Neuronal stem cell (in vitro differentiated cells): ENCODE data around the gene TRAK1.

Experiments used
- DNase-seq: peaks from one replicate; pipeline ENCODE4 v3.0.0-alpha.2; 2013; ENCODE audit warnings: low spot score
- H2AFZ ChIP-seq: one replicate; pipeline ENCODE4 v1.6.1; 2013; ENCODE audit warnings: mild to moderate bottlenecking, low read length, inconsistent platforms
- H2AK5ac ChIP-seq: 2 replicates; pipeline ENCODE4 v1.6.1; 2013; ENCODE audit warnings: low read depth, mild to moderate bottlenecking, inconsistent platforms, low read length, moderate library complexity, mixed read lengths
- H2BK120ac ChIP-seq: 2 replicates; pipeline ENCODE4 v1.6.1; 2013; ENCODE audit warnings: low read depth, mild to moderate bottlenecking, inconsistent platforms, low read length, moderate library complexity, mixed read lengths
- H2BK12ac ChIP-seq: one replicate; pipeline ENCODE4 v1.6.1; 2013; ENCODE audit warnings: low read length, inconsistent platforms
- H2BK15ac ChIP-seq: 2 replicates; pipeline ENCODE4 v1.6.1; 2013; ENCODE audit warnings: mild to moderate bottlenecking, low read length, inconsistent platforms, mixed read lengths
- H2BK5ac ChIP-seq: one replicate; pipeline ENCODE4 v1.6.1; 2013; ENCODE audit warnings: inconsistent platforms, mild to moderate bottlenecking, low read length, moderate library complexity
- H3K14ac ChIP-seq: one replicate; pipeline ENCODE4 v1.6.1; 2013; ENCODE audit warnings: low read length, inconsistent platforms
- H3K18ac ChIP-seq: 2 replicates; pipeline ENCODE4 v1.6.1; 2013; ENCODE audit warnings: low read length, inconsistent platforms
- H3K23ac ChIP-seq: 2 replicates; pipeline ENCODE4 v1.6.1; 2013; ENCODE audit warnings: low read depth, mild to moderate bottlenecking, mixed read lengths, low read length, inconsistent platforms; ENCODE audit not compliant: poor library complexity
- H3K27ac ChIP-seq: replicated peaks from 3 replicates; pipeline ENCODE4 v1.5.1; 2013; ENCODE audit warnings: low read length, inconsistent platforms
- H3K27me3 ChIP-seq, 3 experiments: 2 replicates each; pipeline ENCODE4 v1.6.1; 2013; ENCODE audit warnings: low read length in 3 of 3, mild to moderate bottlenecking in 2 of 3, inconsistent platforms in 1 of 3, low read depth in 1 of 3, mixed read lengths in 1 of 3, moderate library complexity in 1 of 3; ENCODE audit not compliant: control insufficient read depth in 3 of 3, insufficient read depth in 3 of 3
- H3K36me3 ChIP-seq, 2 donors: replicated peaks in 1 of 2; 2 replicates each; pipeline ENCODE4 v1.6.1; 2013; ENCODE audit warnings: low read length in 2 of 2; ENCODE audit not compliant: control insufficient read depth in 2 of 2, insufficient read depth in 2 of 2
- H3K4ac ChIP-seq: 2 replicates; pipeline ENCODE4 v1.6.1; 2013; ENCODE audit warnings: inconsistent platforms, mild to moderate bottlenecking, low read length, moderate library complexity
- H3K4me1 ChIP-seq, 2 donors: 1 replicate in 1 of 2; 2 replicates in 1 of 2; pipeline ENCODE4 v1.6.1; 2013; ENCODE audit warnings: low read length in 2 of 2, low read depth in 1 of 2; ENCODE audit not compliant: control insufficient read depth in 2 of 2, insufficient read depth in 1 of 2
- H3K4me2 ChIP-seq: one replicate; pipeline ENCODE4 v1.6.1; 2013; ENCODE audit warnings: mild to moderate bottlenecking, low read length, inconsistent platforms; ENCODE audit not compliant: insufficient read depth, poor library complexity, severe bottlenecking
- H3K4me3 ChIP-seq, 2 donors: 2 replicates each; pipeline ENCODE4 v1.5.1; 2013; ENCODE audit warnings: low read length in 2 of 2, mild to moderate bottlenecking in 2 of 2, inconsistent platforms in 1 of 2, moderate library complexity in 1 of 2
- H3K79me1 ChIP-seq: one replicate; pipeline ENCODE4 v1.6.1; 2013; ENCODE audit warnings: low read depth, mild to moderate bottlenecking, inconsistent platforms, low read length, moderate library complexity
- H3K9ac ChIP-seq: one replicate; pipeline ENCODE4 v1.6.1; 2013; ENCODE audit warnings: mild to moderate bottlenecking, low read depth, low read length, inconsistent platforms; ENCODE audit not compliant: poor library complexity
- H3K9me3 ChIP-seq, 2 donors: replicated peaks in 1 of 2; 2 replicates each; pipeline versions ENCODE3 to v1.6.1; 2013; ENCODE audit warnings: low read length in 2 of 2, mild to moderate bottlenecking in 2 of 2, inconsistent platforms in 1 of 2, low read depth in 1 of 2, mixed read lengths in 1 of 2, moderate library complexity in 1 of 2; ENCODE audit not compliant: control insufficient read depth in 2 of 2, insufficient read depth in 1 of 2
- H4K8ac ChIP-seq: one replicate; pipeline ENCODE4 v1.6.1; 2013; ENCODE audit warnings: low read depth, mild to moderate bottlenecking, inconsistent platforms, low read length, moderate library complexity
- H4K91ac ChIP-seq: one replicate; pipeline ENCODE4 v1.6.1; 2013; ENCODE audit warnings: low read length, low read depth, mild to moderate bottlenecking, inconsistent platforms; ENCODE audit not compliant: poor library complexity
- WGBS, 2 donors: extraction: QIAGEN DNeasy Blood & Tissue Kit; methylation state at CpG; one replicate each; pipeline ENCODE4 v1.1.7; 2013; ENCODE audit warnings: missing lambda C conversion rate in 2 of 2, mixed read lengths in 1 of 2; ENCODE audit not compliant: insufficient read length in 2 of 2, insufficient replicate concordance in 1 of 2; ENCODE audit errors: extremely low coverage in 2 of 2; 5-methylcytosine and 5-hydroxymethylcytosine counted together

The TRAK1 gene

GRCh38 chr3:42092006-42092405, 849 bp downstream of the TRAK1 start:
- H3K4me1 ChIP-seq, result peaks cover 0 to 11% of the 10 kb centered on the region in 2 donors
- peaks cover 11 to 85% of the 10 kb centered on the region in 2 donors for H3K36me3 ChIP-seq
- H3K4me2 ChIP-seq, result no peak overlapping the region
- H3K79me1 ChIP-seq, result no peaks in the 10 kb centered on the region
- no peak overlapping the region for H3K18ac ChIP-seq
- DNase-seq, result no peak
- H3K27ac ChIP-seq, result no peak overlapping the region
- no CpG with 5 or more reads among the region's 3 CpGs for WGBS, 2 donors
- H4K8ac ChIP-seq, result peak overlapping the region; percentile 31
- no peak overlapping the region for H3K23ac ChIP-seq
- no peak overlapping the region for H3K4ac ChIP-seq
- H2BK15ac ChIP-seq, result no peak overlapping the region
- no peak overlapping the region for H3K14ac ChIP-seq
- no peak overlapping the region for H2AK5ac ChIP-seq
- no peak overlapping the region for H3K9ac ChIP-seq
- peaks cover 5 to 21% of the 10 kb centered on the region in 2 donors for H3K9me3 ChIP-seq
- H2BK5ac ChIP-seq, result no peak overlapping the region
- H3K4me3 ChIP-seq, result no peak overlapping the region
- H2BK120ac ChIP-seq, result no peak overlapping the region
- H2AFZ ChIP-seq, result no peak overlapping the region
- H2BK12ac ChIP-seq, result no peak overlapping the region
- H3K27me3 ChIP-seq, result no peaks in the 10 kb centered on the region
- no peak overlapping the region for H4K91ac ChIP-seq

- no peak overlapping the region for H3K9ac ChIP-seq
- H3K4me3 ChIP-seq, result no peak overlapping the region
- H4K8ac ChIP-seq, result no peak overlapping the region
- no peak overlapping the region for H3K18ac ChIP-seq
- H3K79me1 ChIP-seq, result no peaks in the 10 kb centered on the region
- H3K27me3 ChIP-seq, result no peaks in the 10 kb centered on the region
- H3K36me3 ChIP-seq, result peaks cover 7 to 70% of the 10 kb centered on the region in 2 donors
- H3K14ac ChIP-seq, result no peak overlapping the region
- H3K27ac ChIP-seq, result no peak overlapping the region
- H2BK15ac ChIP-seq, result no peak overlapping the region
- no peak overlapping the region for H3K4me2 ChIP-seq
- H3K23ac ChIP-seq, result no peak overlapping the region
- no peak overlapping the region for H2BK120ac ChIP-seq
- DNase-seq, result no peak
- no peak overlapping the region for H2AK5ac ChIP-seq
- H3K4ac ChIP-seq, result no peak overlapping the region
- H3K9me3 ChIP-seq, result peaks cover 5 to 21% of the 10 kb centered on the region in 2 donors
- no peak overlapping the region for H4K91ac ChIP-seq
- H2AFZ ChIP-seq, result no peak overlapping the region
- peaks cover 6 to 7% of the 10 kb centered on the region in 2 donors for H3K4me1 ChIP-seq
- H2BK12ac ChIP-seq, result no peak overlapping the region
- H2BK5ac ChIP-seq, result no peak overlapping the region
- no CpG with 5 or more reads among the region's 4 CpGs for WGBS, 2 donors
These were observed 3.0 kb downstream of the TRAK1 start for GRCh38 chr3:42094128-42094527.

GRCh38 chr3:42094691-42095391, 3.7 kb downstream of the TRAK1 start:
- Histone ChIP-seq H2BK5ac (no peak overlapping the region), H3K9me3 (peaks cover 5 to 18% of the 10 kb centered on the region in 2 donors), H3K4me3 (no peak overlapping the region), H3K4me2 (no peak overlapping the region), H3K4ac (no peak overlapping the region), H4K91ac (no peak overlapping the region), H3K18ac (no peak overlapping the region), H3K23ac (no peak overlapping the region), H3K14ac (no peak overlapping the region), H3K4me1 (peaks cover 10 to 13% of the 10 kb centered on the region in 2 donors), H2AK5ac (no peak overlapping the region), H3K36me3 (peaks cover 6 to 63% of the 10 kb centered on the region in 2 donors), H2BK15ac (no peak overlapping the region), H3K9ac (no peak overlapping the region), H3K79me1 (no peaks in the 10 kb centered on the region), H3K27me3 (no peaks in the 10 kb centered on the region), H2BK12ac (no peak overlapping the region), H4K8ac (no peak overlapping the region), H2BK120ac (no peak overlapping the region), H3K27ac (no peak overlapping the region), H2AFZ (no peak overlapping the region)
- DNase-seq, result no peak
- WGBS, 2 donors, result no CpG with 5 or more reads among the region's 4 CpGs

- peaks cover 3 to 61% of the 10 kb centered on the region in 2 donors for H3K36me3 ChIP-seq
- H3K4me2 ChIP-seq, result no peak overlapping the region
- H3K9me3 ChIP-seq, result peaks cover 5 to 15% of the 10 kb centered on the region in 2 donors
- no peak overlapping the region for H3K4ac ChIP-seq
- no CpG with 5 or more reads among the region's 2 CpGs for WGBS, 2 donors
- H3K14ac ChIP-seq, result no peak overlapping the region
- H2BK5ac ChIP-seq, result no peak overlapping the region
- H2AK5ac ChIP-seq, result no peak overlapping the region
- no peak overlapping the region for H3K27ac ChIP-seq
- H3K27me3 ChIP-seq, result no peaks in the 10 kb centered on the region
- no peak overlapping the region for H3K18ac ChIP-seq
- no peak overlapping the region for H2BK120ac ChIP-seq
- H3K9ac ChIP-seq, result no peak overlapping the region
- peaks cover 10 to 13% of the 10 kb centered on the region in 2 donors for H3K4me1 ChIP-seq
- no peak overlapping the region for H3K23ac ChIP-seq
- H3K79me1 ChIP-seq, result no peaks in the 10 kb centered on the region
- no peak overlapping the region for H2AFZ ChIP-seq
- no peak overlapping the region for H2BK15ac ChIP-seq
- no peak overlapping the region for H4K91ac ChIP-seq
- no peak for DNase-seq
- no peak overlapping the region for H3K4me3 ChIP-seq
- H2BK12ac ChIP-seq, result no peak overlapping the region
- H4K8ac ChIP-seq, result no peak overlapping the region
These were observed 4.4 kb downstream of the TRAK1 start for GRCh38 chr3:42095540-42095939.
